Right cardiac atrium (tissue), 5 donors: Measurements from ENCODE around the gene RGS4. TPM values are rescaled to one million over a fixed set of nuclear protein-coding genes. Genes with fewer than 3 reads are reported as not detected.

ENCODE experiments used
- ATAC-seq, 2 donors: fragments of 200-7000 bp; cut with Tn5 transposase; one replicate each; pipeline versions ENCODE4 v1.8.0 to v1.9.1; 2020; ENCODE audit warnings: moderate library complexity in 2 of 2, mild to moderate bottlenecking in 1 of 2
- DNase-seq, 3 donors: peaks; one replicate each; pipeline ENCODE4 v3.0.0-alpha.2; 2020
- H3K27ac ChIP-seq: one replicate; pipeline ENCODE4 v1.5.1; 2013; ENCODE audit warnings: mild to moderate bottlenecking, low read length, control low read depth, moderate library complexity
- H3K27me3 ChIP-seq: one replicate; pipeline ENCODE4 v1.6.1; 2013; ENCODE audit not compliant: control insufficient read depth, insufficient read depth
- H3K4me1 ChIP-seq: one replicate; pipeline ENCODE4 v1.6.1; 2013; ENCODE audit warnings: low read length; ENCODE audit not compliant: control insufficient read depth, insufficient read depth
- H3K4me3 ChIP-seq: one replicate; pipeline ENCODE4 v1.5.1; 2013; ENCODE audit warnings: low read length, control low read depth
- H3K9me3 ChIP-seq: one replicate; pipeline ENCODE4 v1.6.1; 2013; ENCODE audit warnings: low read length; ENCODE audit not compliant: control insufficient read depth
- WGBS: extraction: QIAGEN DNeasy Blood & Tissue Kit; methylation state at CpG from one replicate; pipeline ENCODE4 v1.1.7; 2013; 5-methylcytosine and 5-hydroxymethylcytosine counted together
- intact Hi-C, 4 donors: fragments of 100-400 bp; cut with DNase I; formaldehyde crosslinking; loops; one replicate each; pipeline versions ENCODE4 v1.11.0 to v1.14.0; 2022 to 2023
- polyA plus RNA-seq: library from polyadenylated mRNA; stranded (reverse); fragments of 200-250 nt; gene quantifications from one replicate; pipeline ENCODE4 v1.2.3, GENCODE V29; 2013
- total RNA-seq, 4 donors: library from RNA; stranded (reverse); fragmentation: NEBNext Ultra II Directional; extraction: Animal tissue kit (Norgen Biotek cat#: 25700); gene quantifications; one replicate each; pipeline ENCODE4 v1.2.1, GENCODE V29; 2021
- donor health status: healthy with polysubstance abuse.
- donor health status: DM: no; HTN: yes; CAD: no.
- donor health status: DM: no; HTN: no; CAD: no.
- donor health status: DM: no; HTN: yes; CAD: no; lungs with severe emphysema.
- donor health status: DM: yes; HTN: yes; CAD: no.

RGS4 gene
- total and polyA plus RNA-seq, 5 donors: 1.5 to 4.5 (median 1.7) TPM

- WGBS: 69% methylated on average over 1 of the region's 1 CpG
- H3K4me3 ChIP-seq: no peak overlapping the region
- no peak for DNase-seq
- H3K4me1 ChIP-seq: no peaks in the 10 kb centered on the region
- H3K27me3 ChIP-seq: no peaks in the 10 kb centered on the region
- no peak overlapping the region for H3K27ac ChIP-seq
- intact Hi-C loops: no loop called here
- H3K9me3 ChIP-seq: no peaks in the 10 kb centered on the region
- no peak for ATAC-seq
These were observed 33.4 kb downstream of the RGS4 start for GRCh38 chr1:163102590-163102989.

GRCh38 chr1:163104385-163105099 lies 35.4 kb downstream of the RGS4 start:
- DNase-seq (peak in 1 of 3 donors; percentile 30), ATAC-seq (peak in 1 of 2 donors; percentile 21)
- WGBS: 48% methylated on average over 4 of the region's 4 CpGs
- Histone ChIP-seq H3K4me1 (no peaks in the 10 kb centered on the region), H3K27me3 (no peaks in the 10 kb centered on the region), H3K27ac (no peak overlapping the region), H3K4me3 (no peak overlapping the region), H3K9me3 (no peaks in the 10 kb centered on the region)
- intact Hi-C loops: no loop called here

DNA sequence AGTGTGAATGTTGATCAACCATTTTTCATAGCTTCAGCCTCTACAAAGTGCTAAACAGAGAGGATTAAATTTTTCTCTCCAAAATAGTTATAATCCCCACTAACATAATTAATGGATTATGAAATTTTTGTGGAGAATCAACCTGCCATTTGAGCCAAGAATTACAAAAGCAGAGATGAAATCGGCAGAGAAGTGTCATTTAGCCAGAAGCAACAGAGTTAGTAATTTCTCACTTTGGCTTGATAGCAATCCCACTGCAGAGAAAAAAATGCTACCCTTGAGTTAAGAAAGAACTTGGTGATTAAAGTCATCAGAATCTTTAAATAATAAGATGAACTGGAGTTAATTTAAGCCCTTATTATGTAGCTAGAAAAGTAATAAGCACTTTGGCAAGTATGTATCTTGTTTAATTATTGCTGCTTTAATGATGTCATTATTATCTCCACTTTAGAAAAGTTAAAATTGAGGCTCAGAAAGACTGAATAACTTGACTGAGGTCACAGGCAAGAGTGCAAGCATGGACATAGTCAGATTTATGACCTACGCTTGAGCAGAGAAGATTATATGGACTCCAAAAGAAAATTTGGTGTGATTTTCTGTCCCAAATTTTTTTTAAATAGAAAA lies 37.3 kb downstream of the RGS4 start:
- Histone ChIP-seq H3K27me3 (no peaks in the 10 kb centered on the region), H3K4me1 (no peaks in the 10 kb centered on the region), H3K9me3 (no peaks in the 10 kb centered on the region), H3K27ac (no peak overlapping the region), H3K4me3 (no peak overlapping the region)
- WGBS: 53% methylated on average over 2 of the region's 2 CpGs
- ATAC-seq: no peak
- DNase-seq: no peak
- intact Hi-C loops: no loop called here

- Histone ChIP-seq H3K9me3 (no peaks in the 10 kb centered on the region), H3K27me3 (no peaks in the 10 kb centered on the region), H3K4me3 (no peak overlapping the region), H3K27ac (no peak overlapping the region), H3K4me1 (no peaks in the 10 kb centered on the region)
- WGBS: 94% methylated on average over 5 of the region's 5 CpGs
- ATAC-seq (no peak), DNase-seq (no peak)
- intact Hi-C loops: no loop called here
These were observed 38.5 kb downstream of the RGS4 start for GRCh38 chr1:163107655-163108054.

DNA sequence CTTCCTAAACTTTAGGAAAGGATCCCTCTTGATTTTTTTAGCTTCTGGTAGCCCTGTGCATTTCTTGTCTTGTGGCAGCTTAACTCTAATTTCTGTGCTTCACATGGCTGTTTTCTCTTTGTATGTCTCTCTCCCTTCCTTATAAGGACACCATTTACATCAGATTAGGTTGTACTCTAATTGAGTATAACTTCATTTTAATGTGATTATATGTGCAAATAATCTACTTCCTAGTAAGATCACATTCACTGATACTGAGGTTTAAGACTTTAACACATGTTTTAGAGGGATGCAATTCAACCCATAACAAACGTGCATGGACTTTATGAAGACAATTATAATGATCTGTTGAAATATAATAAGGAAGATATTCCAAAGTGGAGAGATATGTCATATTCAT lies 46.7 kb downstream of the RGS4 start:
- no peak overlapping the region for H3K27ac ChIP-seq
- DNase-seq (no peak), ATAC-seq (no peak)
- intact Hi-C loops: no loop called here
- 63% methylated on average over 1 of the region's 1 CpG for WGBS
- no peaks in the 10 kb centered on the region for H3K9me3 ChIP-seq
- H3K4me1 ChIP-seq: no peaks in the 10 kb centered on the region
- no peak overlapping the region for H3K4me3 ChIP-seq
- H3K27me3 ChIP-seq: no peaks in the 10 kb centered on the region

DNA sequence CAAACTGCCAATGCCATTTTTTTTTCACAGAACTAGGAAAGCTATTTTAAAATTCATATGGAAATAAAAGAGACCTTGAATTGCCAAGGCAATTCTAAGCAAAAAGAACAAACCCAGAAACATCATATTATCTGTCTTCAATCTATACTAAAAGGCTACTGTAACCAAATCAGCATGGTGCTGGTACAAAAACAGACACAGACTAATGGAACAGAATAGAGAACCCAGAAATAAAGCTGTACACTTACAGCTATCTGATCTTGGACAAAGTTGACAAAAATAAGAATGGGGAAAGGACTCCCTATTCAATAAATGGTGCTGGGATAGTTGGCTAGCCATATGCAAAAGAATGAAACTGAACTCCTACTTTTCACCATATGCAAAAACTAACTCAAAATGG lies 50.5 kb downstream of the RGS4 start:
- no peak for ATAC-seq
- intact Hi-C loops: no loop called here
- no peak for DNase-seq
- Histone ChIP-seq H3K4me1 (no peaks in the 10 kb centered on the region), H3K27ac (no peak overlapping the region), H3K4me3 (no peak overlapping the region), H3K9me3 (peaks cover 2% of the 10 kb centered on the region), H3K27me3 (no peaks in the 10 kb centered on the region)

GRCh38 chr1:163120372-163120771 lies 51.2 kb downstream of the RGS4 start:
- ATAC-seq (no peak), DNase-seq (no peak)
- Histone ChIP-seq H3K27ac (no peak overlapping the region), H3K27me3 (no peaks in the 10 kb centered on the region), H3K4me3 (no peak overlapping the region), H3K4me1 (no peaks in the 10 kb centered on the region), H3K9me3 (peaks cover 2% of the 10 kb centered on the region)
- intact Hi-C loops: no loop called here
- WGBS: 47% methylated on average over 1 of the region's 1 CpG

DNA sequence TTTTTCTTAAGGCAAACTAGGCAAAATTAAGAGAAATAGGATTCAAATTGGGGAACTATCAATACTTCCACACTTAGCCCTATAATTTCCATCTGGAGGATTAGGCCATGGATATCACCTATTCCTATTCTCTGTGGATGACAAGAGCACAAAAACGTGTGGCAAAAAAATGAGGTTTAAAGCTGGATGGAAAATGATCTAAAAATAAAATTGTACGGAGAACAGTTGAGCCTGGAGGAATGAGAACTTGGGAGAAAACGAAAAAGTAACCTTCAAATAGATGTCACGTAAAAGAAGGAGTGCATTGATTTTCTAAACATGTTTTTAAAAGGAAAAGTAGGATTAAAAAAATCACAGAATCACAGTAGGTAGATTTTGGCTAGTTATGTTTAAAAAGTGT lies 55.7 kb downstream of the RGS4 start:
- H3K4me1 ChIP-seq: no peaks in the 10 kb centered on the region
- H3K27me3 ChIP-seq: no peaks in the 10 kb centered on the region
- peaks cover 2% of the 10 kb centered on the region for H3K9me3 ChIP-seq
- ATAC-seq (no peak), DNase-seq (no peak)
- no peak overlapping the region for H3K4me3 ChIP-seq
- H3K27ac ChIP-seq: no peak overlapping the region
- intact Hi-C loops: no loop called here
- 71% methylated on average over 4 of the region's 4 CpGs for WGBS

Other genes starting within 250 kb of the RGS4 start
- gene CCDC190, start 208.2 kb upstream of the RGS4 start, total RNA-seq: under 1 TPM in 3 of 4 donors, not detected in 1; 0.11 to 0.26 (median 0.25) TPM
- 0.32 TPM for gene CCDC190, start 208.2 kb upstream of the RGS4 start, polyA plus RNA-seq
- gene RGS5, start 133.6 kb downstream of the RGS4 start, total RNA-seq: 100 to 1,000 TPM in 2 of 4 donors, 10 to 100 TPM in 2; 60.4 to 188 (median 111) TPM
- 76.7 TPM for gene RGS5, start 133.6 kb downstream of the RGS4 start, polyA plus RNA-seq